ENCODE measurements around the gene STAT5B. TPM values are rescaled to one million over a fixed set of nuclear protein-coding genes. Genes with fewer than 3 reads are reported as not detected.

STAT5B gene
- total RNA-seq, 2 experiments from 2014 or later: 131 to 134 TPM

DNA sequence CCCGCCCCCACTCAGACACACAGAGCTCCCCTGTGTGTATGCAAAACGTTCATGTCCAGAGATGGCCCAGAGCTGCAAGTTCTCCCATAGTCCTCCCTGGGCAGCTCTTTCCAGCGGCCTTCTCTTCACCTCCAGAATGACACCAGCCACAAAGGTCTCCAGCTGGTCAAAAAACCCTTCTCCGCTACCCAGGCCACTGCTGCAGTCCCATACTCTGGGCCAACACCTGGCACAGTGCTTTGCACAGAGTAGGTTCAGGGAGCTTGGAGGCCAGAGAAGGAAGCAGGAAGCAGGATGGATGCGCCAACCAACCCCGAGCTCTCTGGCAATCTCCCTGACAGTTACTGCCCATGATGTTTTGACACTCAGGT lies 1.1 kb upstream of the STAT5B start:
- peak overlapping the region; percentile 78 for H3K4me3 Mint-ChIP-seq
- ATAC-seq (ENCODE audit: low read depth) (no peak), DNase-seq (no peak)
- H3K4me1 Mint-ChIP-seq: peaks cover 31% of the 10 kb centered on the region
- peaks cover 4% of the 10 kb centered on the region for H3K36me3 Mint-ChIP-seq
- no peaks in the 10 kb centered on the region for H3K27me3 Mint-ChIP-seq
- POLR2A ChIA-PET: interaction anchor here (0.5 to 6.2 kb wide), 6 partner anchors 11 to 721 kb away, joined by 3 to 108 read pairs (median 5); partner anchors contain the start of gene STAT5A
- peak overlapping the region; percentile 82 for H3K27ac Mint-ChIP-seq
- no peaks in the 10 kb centered on the region for H3K9me3 Mint-ChIP-seq

DNA sequence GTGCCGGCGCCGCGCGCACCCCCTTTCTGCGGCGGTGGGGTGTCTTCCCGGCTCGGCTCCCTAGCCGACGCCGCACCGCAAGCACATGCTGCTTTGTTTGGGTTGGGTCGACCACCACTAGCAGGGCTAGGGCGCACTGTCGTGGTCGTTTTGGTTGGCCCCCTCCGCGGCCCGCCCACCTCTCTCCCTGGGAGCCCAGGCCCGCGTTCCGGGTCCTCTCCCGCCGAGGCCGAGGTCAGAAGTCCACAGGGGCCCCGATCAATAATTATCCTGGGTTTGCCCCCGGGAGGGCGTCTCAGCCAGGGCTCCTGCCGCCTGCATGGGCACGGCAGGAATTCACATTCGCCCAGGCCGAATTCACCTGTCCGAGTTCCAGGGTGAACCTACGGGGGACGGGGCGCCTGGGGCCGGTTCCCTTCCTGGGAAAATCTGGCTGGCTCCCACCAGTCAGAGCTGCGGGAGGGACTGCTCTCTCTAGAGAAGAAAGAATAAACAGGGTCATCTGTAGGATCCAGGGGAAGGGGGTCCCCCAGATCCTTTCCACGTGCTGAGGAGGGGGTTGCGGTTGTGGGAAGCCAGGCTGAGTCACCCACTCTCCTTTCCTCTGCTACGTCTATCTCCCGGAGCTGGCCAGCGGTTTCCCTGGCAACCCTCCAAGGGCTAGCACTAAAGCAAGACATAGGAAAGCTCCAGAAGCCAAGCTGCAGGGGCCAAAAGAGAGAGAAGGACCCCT lies 584 bp upstream of the STAT5B start:
- ATAC-seq (ENCODE audit: low read depth) (no peak), DNase-seq (no peak)
- H3K27me3 Mint-ChIP-seq: no peaks in the 10 kb centered on the region
- peak overlapping the region; percentile 82 for H3K27ac Mint-ChIP-seq
- POLR2A ChIA-PET: interaction anchor here (0.8 to 6.2 kb wide), 4 partner anchors 12 to 722 kb away, joined by 3 to 108 read pairs (median 34); partner anchors contain the start of gene STAT5A
- peak overlapping the region; percentile 78 for H3K4me3 Mint-ChIP-seq
- peaks cover 4% of the 10 kb centered on the region for H3K36me3 Mint-ChIP-seq
- H3K9me3 Mint-ChIP-seq: no peaks in the 10 kb centered on the region
- H3K4me1 Mint-ChIP-seq: peaks cover 36% of the 10 kb centered on the region

DNA sequence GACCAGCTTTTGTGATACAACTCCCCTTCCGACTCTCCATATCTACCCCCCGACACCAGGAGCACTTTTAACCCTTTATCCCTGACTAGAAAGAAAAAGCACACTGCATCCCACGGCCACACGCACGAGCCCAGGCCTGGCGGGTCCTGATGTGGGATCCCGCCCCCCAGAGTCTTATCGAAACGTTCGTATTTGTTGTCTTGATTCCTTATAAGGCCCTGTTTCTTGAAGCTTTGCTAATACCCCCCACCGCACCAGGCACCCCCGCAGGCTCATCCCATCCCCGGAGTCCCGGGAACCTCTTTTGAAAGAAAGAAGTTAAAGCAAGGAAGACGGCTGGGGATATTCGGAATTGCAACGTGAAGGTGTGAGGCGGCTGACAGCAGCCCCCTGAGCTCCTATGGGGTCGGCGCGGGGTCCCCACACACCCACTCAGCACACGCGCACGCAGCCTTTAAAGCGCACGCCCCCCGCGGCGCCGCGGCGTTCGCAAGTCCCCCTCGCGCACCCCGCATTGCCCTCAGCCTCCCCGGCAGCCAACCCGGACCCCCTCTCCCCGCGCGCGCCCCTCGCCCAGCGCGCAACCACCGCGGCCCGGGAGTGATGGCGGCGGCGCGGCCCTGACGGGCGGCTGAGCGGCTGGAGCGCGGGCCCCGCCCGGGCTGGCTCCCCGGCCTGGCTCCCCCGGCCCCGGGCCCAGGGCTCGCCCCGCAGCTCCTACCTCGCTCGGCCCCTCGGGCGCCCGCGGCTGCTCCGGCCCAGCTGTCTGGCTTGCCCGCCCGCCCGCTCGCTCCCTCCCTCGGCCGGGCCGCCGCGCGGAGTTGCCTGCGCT lies 448 bp downstream of the STAT5B start:
- no peaks in the 10 kb centered on the region for H3K27me3 Mint-ChIP-seq
- H3K4me1 Mint-ChIP-seq: peaks cover 45% of the 10 kb centered on the region
- peak; percentile 55 for ATAC-seq (ENCODE audit: low read depth)
- peak overlapping the region; percentile 91 for H3K4me3 Mint-ChIP-seq
- H3K36me3 Mint-ChIP-seq: peaks cover 4% of the 10 kb centered on the region
- H3K9me3 Mint-ChIP-seq: no peaks in the 10 kb centered on the region
- H3K27ac Mint-ChIP-seq: peak overlapping the region; percentile 91
- POLR2A ChIA-PET: interaction anchor here (0.6 to 6.2 kb wide), 7 partner anchors 9 to 260 kb away, joined by 3 to 108 read pairs (median 6); partner anchors contain the start of genes GHDC, NAGLU and STAT5A
- no peak for DNase-seq

DNA sequence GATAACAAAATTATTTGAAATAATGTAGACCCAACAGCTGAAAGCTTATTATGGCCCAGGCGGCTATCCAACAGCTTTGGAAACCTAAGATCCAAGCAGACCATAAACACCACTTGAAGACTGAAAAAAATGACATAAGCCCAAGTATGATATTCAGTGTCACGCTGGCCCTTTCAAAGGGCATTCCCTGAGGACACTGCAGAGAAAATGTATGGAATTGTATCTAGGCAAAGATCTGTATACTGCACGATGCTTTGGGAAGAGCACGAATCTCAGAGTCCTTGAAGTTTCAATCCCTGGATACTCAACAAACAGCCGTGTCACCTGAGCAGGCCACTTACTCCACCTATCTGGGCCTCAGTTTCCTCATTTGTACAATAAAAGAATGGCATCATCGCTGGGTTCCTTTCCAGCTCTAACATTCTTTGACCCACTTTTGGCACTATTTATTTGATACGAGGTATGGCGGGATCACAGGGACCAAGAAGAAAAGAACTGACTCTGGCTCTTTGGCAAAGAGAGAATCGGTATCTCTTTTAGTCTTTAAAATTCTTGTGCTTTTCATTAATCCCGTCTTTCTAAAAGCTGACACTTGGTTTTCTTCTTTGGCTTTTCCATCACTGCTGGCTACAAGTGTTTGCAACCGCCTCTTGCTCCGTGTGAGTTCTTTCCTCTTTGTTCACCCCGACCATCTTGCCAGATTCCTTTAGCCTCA lies 1.2 kb downstream of the STAT5B start:
- DNase-seq: no peak
- no peak for ATAC-seq (ENCODE audit: low read depth)
- POLR2A ChIA-PET: interaction anchor here (0.6 to 6.2 kb wide), 7 partner anchors 8 to 81 kb away, joined by 3 to 108 read pairs (median 6); partner anchors contain the start of genes GHDC and STAT5A
- H3K4me1 Mint-ChIP-seq: peaks cover 49% of the 10 kb centered on the region
- H3K4me3 Mint-ChIP-seq: peak overlapping the region; percentile 91
- peak overlapping the region; percentile 91 for H3K27ac Mint-ChIP-seq
- H3K36me3 Mint-ChIP-seq: peaks cover 4% of the 10 kb centered on the region
- no peaks in the 10 kb centered on the region for H3K27me3 Mint-ChIP-seq
- no peaks in the 10 kb centered on the region for H3K9me3 Mint-ChIP-seq

DNA sequence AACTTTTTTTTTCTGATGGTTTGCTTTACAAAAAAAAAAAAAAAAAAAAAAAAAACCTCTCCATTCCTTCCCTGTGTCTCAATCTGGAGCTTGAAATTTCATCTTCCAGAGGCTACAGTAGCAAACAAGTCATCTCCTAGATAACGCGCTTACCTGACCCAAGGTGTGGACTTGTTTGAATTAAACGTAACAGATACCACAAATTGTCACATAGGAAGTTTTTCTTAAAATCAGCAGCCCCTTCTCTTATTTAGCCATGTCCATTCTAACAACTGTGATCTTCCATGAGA lies 2.0 kb downstream of the STAT5B start:
- H3K4me1 Mint-ChIP-seq: peaks cover 53% of the 10 kb centered on the region
- ATAC-seq (ENCODE audit: low read depth) (no peak), DNase-seq (no peak)
- POLR2A ChIA-PET: interaction anchor here (0.6 to 6.2 kb wide), 5 partner anchors 14 to 219 kb away, joined by 3 to 108 read pairs (median 6); partner anchors contain the start of genes GHDC and STAT5A
- H3K27ac Mint-ChIP-seq: peak overlapping the region; percentile 66
- H3K4me3 Mint-ChIP-seq: peak overlapping the region; percentile 91
- no peaks in the 10 kb centered on the region for H3K27me3 Mint-ChIP-seq
- no peaks in the 10 kb centered on the region for H3K9me3 Mint-ChIP-seq
- peaks cover 4% of the 10 kb centered on the region for H3K36me3 Mint-ChIP-seq

DNA sequence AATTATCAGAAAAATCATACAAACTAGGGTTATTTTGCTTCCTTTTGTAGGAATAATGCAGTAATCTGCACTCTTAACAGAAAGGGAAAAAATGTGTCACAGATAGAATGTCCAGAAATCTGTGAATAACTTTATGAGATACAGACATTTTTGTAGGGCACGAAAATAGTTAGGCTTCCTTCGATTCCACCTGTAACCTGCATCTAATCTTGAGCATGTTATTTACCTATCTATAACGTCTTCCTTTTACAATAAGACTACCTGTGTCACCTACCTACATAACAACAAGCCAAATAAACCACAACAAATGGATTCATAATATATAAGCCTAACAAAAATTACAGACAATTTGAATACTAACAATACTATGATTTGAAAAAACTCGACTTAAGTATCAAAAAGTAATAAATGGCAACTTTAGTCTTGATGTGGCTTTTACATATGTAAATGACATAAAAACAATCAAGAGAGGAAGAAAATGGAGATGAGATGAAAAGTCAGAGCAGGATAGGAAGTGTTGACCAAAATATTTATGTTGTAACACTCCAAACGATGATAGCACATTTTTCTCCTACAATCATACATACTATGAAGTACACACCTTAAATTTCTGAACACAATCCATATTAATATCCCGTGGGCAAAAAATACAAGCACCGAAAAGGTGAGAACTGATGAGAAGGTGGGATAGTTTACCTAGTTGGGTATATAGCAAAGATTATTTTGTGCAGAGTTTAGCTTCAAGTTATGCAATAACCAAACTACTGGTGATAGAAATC lies 2.5 kb downstream of the STAT5B start:
- Mint-ChIP-seq H3K4me3 (peak overlapping the region; percentile 91), H3K36me3 (peaks cover 4% of the 10 kb centered on the region), H3K27ac (peak overlapping the region; percentile 69), H3K4me1 (peaks cover 54% of the 10 kb centered on the region), H3K9me3 (no peaks in the 10 kb centered on the region), H3K27me3 (no peaks in the 10 kb centered on the region)
- POLR2A ChIA-PET: interaction anchor here (0.6 to 6.2 kb wide), 7 partner anchors 15 to 218 kb away, joined by 3 to 108 read pairs (median 4); partner anchors contain the start of genes GHDC, KAT2A and STAT5A
- DNase-seq (no peak), ATAC-seq (ENCODE audit: low read depth) (no peak)

DNA sequence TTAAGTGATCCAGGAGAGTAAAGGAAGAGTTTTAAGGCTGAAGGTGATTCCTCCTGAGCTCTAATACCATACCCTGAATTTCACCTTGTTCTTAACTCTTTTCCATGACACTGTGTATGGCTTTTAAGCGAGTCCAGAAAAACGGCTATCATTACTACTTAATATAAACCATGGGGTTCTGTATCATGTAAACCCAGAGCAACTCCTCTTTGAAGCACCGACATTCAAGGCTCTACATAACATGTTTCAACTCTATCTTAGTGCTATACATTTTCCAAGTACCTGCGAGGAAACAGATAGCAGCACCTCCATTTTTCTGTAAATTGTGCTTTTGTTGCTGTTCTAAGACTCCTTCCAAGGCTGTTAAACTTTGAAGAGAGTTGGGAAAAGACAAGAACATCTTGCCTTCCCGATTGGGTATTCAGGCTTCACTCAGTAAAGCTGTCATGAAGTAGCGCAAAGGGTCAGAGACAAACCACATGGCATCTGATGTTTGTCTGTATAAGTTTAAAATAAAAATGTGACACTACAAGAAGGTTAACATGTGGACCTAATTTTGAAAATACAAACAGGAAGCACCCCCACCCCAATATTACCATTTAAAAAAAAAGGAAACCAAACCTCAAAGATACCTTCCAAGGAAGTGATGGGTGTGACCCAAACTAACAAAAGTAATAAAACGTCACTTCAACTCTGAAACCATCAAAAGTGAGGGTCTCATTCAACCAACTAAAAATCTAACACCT lies 3.9 kb downstream of the STAT5B start:
- peak overlapping the region; percentile 83 for H3K27ac Mint-ChIP-seq
- H3K9me3 Mint-ChIP-seq: no peaks in the 10 kb centered on the region
- peaks cover 4% of the 10 kb centered on the region for H3K36me3 Mint-ChIP-seq
- H3K4me3 Mint-ChIP-seq: peak overlapping the region; percentile 81
- ATAC-seq (ENCODE audit: low read depth): no peak
- H3K4me1 Mint-ChIP-seq: peaks cover 59% of the 10 kb centered on the region
- no peaks in the 10 kb centered on the region for H3K27me3 Mint-ChIP-seq
- no peak for DNase-seq
- POLR2A ChIA-PET: interaction anchor here (0.7 to 5.1 kb wide), 3 partner anchors 16 to 151 kb away, joined by 3 to 28 read pairs (median 4); partner anchors contain the start of genes KAT2A and STAT5A

DNA sequence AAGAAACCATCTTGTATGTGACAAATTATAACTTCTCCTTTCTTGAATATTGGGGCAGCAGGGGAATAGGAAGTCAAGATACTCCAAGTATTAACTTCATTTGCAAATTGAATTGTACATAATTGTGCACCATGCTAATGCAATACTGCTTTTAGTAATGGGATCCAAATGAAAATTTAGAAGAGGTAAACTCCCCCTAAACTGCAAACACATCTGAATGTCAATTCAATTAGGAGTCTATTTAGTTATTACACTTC lies 4.5 kb downstream of the STAT5B start:
- ATAC-seq (ENCODE audit: low read depth) (no peak), DNase-seq (no peak)
- Mint-ChIP-seq H3K4me1 (peaks cover 58% of the 10 kb centered on the region), H3K36me3 (peaks cover 7% of the 10 kb centered on the region), H3K27ac (peak overlapping the region; percentile 83), H3K27me3 (no peaks in the 10 kb centered on the region), H3K4me3 (peak overlapping the region; percentile 81), H3K9me3 (no peaks in the 10 kb centered on the region)
- POLR2A ChIA-PET: interaction anchor here (2.0 to 5.1 kb wide), 2 partner anchors 17 to 23 kb away, joined by 4 to 28 read pairs; partner anchors contain the start of gene STAT5A

DNA sequence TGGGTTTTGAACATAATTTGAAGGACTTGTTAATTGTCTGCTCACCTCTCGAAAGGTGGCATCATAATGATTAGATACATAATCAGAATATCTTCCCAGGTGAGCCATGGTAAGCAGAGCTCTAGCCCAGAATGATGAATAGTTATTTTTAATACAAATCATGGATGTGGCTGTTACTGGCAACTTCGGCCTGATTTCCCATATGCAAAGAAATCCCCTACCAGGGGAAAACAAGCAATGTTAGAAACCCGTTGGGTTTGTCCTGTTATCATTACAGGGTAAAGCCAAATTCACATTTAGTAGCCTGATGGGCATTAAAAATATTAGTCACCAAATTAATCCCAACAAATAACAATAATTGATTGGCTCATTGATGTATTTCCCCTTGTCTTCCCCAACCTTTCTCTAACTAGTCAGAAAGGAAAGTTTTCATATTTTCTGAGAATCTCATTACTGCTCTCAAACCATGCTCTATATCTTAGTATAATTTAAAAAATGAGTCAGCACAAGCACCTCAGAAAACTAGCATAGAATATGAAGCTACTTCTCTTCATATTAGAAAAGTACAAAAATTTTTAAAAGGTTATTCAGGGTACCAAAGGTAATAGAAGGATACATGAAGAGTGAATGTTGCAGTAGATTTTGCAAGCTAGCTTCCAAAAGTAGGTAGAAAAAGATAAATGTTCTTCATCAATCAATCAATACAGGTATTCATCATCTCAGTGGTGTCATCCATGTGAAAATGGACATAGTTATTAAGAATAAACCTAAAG lies 5.0 kb downstream of the STAT5B start:
- DNase-seq (no peak), ATAC-seq (ENCODE audit: low read depth) (no peak)
- Mint-ChIP-seq H3K36me3 (peaks cover 10% of the 10 kb centered on the region), H3K4me1 (peaks cover 61% of the 10 kb centered on the region), H3K9me3 (no peaks in the 10 kb centered on the region), H3K4me3 (peak overlapping the region; percentile 81), H3K27me3 (no peaks in the 10 kb centered on the region), H3K27ac (peak overlapping the region; percentile 83)
- POLR2A ChIA-PET: interaction anchor here (2.0 to 5.1 kb wide), 2 partner anchors 17 to 22 kb away, joined by 4 to 28 read pairs; partner anchors contain the start of gene STAT5A

DNA sequence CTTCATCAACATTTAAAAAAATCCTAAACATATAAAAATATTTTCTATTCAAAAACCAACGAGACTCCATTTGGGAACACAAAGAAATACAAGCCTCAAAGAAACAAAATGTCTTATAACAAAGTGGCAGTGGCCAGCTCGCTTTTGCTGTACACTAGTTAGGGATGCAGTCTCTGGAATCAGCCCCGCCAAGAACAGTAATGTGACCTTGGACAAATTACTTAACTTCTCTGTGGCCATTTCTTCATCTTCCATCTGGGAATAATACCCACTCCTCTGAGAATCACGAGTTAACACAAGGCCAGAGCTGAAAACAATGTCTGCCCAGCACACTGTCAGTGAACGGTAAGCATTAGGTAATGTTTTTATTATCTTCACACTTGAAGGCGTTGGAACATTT lies 5.6 kb downstream of the STAT5B start:
- no peak for DNase-seq
- POLR2A ChIA-PET: interaction anchor here (5.1 kb wide), 1 partner anchor 22 kb away, joined by 28 read pairs; no protein-coding TSS in a partner anchor
- Mint-ChIP-seq H3K27me3 (no peaks in the 10 kb centered on the region), H3K9me3 (no peaks in the 10 kb centered on the region), H3K27ac (no peak overlapping the region), H3K4me3 (no peak overlapping the region), H3K36me3 (peaks cover 10% of the 10 kb centered on the region), H3K4me1 (peaks cover 61% of the 10 kb centered on the region)
- ATAC-seq (ENCODE audit: low read depth): no peak

DNA sequence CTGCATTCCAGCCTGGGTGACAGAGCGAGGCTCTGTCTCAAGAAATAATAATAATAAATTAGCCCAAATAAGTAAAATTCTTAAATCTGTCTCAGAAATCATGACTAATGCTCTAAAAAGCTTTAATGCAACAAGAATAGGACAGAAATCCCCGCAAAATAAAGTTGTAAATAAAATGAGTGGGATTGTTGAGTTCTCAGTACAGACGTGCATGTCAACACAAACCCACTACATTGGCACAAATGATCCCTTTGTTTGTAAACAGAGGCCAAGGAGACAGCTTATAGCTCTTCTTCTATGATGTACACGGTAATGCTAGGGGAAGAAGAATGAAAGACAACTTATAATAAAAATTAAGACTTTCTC lies 6.0 kb downstream of the STAT5B start:
- POLR2A ChIA-PET: interaction anchor here (1.5 to 5.1 kb wide), 2 partner anchors 21 to 48 kb away, joined by 4 to 28 read pairs; no protein-coding TSS in a partner anchor
- Mint-ChIP-seq H3K4me1 (peaks cover 59% of the 10 kb centered on the region), H3K9me3 (no peaks in the 10 kb centered on the region), H3K4me3 (no peak overlapping the region), H3K27ac (no peak overlapping the region), H3K27me3 (no peaks in the 10 kb centered on the region), H3K36me3 (peaks cover 9% of the 10 kb centered on the region)
- DNase-seq (no peak), ATAC-seq (ENCODE audit: low read depth) (no peak)

Data from activated naive CD8-positive, alpha-beta T cell treated with anti-CD3 and anti-CD28 coated beads, Interleukin-2, amount 10 ng/mL, durations not matched to agents 7 days and 5 days (primary cell).